Measurements from ENCODE around the gene SCO2.

The SCO2 gene

DNA sequence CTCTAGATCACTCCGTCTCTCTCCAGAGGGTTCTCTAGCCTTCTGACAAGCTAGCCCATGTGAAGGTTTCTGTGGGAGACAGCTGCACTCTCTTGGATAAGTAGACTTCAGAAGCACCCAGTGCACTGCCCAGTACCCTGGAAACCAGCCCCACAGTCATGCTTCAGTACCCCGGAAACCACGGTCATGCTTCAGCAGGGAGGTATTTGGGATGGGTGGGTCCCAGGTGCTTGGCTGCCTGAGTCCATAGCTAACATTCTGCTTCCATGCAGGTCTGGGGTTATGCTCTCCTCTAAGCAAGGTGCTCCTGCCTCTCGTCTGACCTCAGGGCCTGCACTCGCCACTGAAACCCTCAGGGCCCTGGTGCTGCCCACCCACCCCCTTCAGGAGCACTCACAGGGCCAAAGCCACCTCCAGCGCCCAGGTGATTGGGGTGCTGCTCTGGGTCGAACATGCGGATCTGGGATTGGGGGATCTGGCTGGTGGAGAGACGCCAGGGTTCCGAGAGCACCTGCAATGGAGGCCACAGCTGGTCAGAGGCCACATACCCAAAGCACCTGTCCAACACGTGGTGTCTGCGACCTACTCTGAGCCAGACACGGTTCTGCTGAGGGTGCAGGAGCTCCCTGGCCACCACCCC lies 44.6 kb upstream of the SCO2 start:
- no peak overlapping the region for H3K4me3 ChIP-seq (ENCODE audit: control insufficient read depth, low read depth, low read length)
- no peak for DNase-seq (ENCODE audit: low read depth)
- TF ChIP-seq, protein P1, sequence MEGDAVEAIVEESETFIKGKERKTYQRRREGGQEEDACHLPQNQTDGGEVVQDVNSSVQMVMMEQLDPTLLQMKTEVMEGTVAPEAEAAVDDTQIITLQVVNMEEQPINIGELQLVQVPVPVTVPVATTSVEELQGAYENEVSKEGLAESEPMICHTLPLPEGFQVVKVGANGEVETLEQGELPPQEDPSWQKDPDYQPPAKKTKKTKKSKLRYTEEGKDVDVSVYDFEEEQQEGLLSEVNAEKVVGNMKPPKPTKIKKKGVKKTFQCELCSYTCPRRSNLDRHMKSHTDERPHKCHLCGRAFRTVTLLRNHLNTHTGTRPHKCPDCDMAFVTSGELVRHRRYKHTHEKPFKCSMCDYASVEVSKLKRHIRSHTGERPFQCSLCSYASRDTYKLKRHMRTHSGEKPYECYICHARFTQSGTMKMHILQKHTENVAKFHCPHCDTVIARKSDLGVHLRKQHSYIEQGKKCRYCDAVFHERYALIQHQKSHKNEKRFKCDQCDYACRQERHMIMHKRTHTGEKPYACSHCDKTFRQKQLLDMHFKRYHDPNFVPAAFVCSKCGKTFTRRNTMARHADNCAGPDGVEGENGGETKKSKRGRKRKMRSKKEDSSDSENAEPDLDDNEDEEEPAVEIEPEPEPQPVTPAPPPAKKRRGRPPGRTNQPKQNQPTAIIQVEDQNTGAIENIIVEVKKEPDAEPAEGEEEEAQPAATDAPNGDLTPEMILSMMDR (conservative IDR thresholded peaks at IDR 0.05; ENCODE audit: control insufficient read depth, insufficient read depth, low read depth, low read length): no peak

DNA sequence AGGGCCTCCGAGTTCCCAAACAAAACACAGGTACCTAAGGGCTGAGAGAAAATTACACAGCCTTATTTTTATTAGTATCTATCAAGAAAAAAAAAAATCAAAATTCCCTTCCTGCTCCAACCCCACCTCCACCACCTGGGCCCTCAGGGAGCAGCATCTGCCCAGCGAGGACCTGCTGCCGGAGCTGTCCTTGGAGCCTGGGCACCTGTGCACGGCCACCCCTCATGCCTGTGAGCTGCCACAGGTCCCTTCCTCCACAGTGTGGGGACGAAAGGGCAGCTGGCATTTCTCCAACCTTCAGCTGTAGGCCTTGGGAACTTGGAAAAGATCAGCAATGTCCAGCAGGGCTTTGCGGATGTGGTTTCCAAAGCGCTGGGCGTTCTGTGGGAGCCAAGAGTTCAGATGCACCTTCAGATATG lies 43.7 kb upstream of the SCO2 start:
- DNase-seq (ENCODE audit: low read depth): no peak
- H3K4me3 ChIP-seq (ENCODE audit: control insufficient read depth, low read depth, low read length): no peak overlapping the region
- TF ChIP-seq, protein P1 (conservative IDR thresholded peaks at IDR 0.05; ENCODE audit: control insufficient read depth, insufficient read depth, low read depth, low read length): no peak

DNA sequence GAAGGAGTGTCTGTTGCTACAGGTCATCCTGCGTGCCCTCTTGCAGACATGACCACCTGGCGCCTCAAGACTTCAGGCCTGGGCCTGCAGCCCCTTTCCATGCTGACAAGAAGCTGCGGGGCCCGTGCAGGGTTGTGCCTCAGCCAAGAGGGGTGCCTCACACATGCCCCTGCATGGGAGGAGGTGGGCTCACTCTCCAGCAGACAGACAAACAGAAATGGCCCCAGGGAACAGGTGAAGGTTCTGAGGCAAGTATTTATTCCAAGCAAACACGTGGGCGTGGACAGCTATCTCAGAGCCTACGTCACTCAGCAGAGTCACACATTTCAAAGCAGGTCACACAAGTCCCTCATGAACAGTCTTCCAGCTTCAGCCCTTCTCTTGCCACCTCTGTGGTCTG lies 43.2 kb upstream of the SCO2 start:
- DNase-seq (ENCODE audit: low read depth): no peak
- TF ChIP-seq, protein P1 (conservative IDR thresholded peaks at IDR 0.05; ENCODE audit: control insufficient read depth, insufficient read depth, low read depth, low read length): no peak
- H3K4me3 ChIP-seq (ENCODE audit: control insufficient read depth, low read depth, low read length): no peak overlapping the region

DNA sequence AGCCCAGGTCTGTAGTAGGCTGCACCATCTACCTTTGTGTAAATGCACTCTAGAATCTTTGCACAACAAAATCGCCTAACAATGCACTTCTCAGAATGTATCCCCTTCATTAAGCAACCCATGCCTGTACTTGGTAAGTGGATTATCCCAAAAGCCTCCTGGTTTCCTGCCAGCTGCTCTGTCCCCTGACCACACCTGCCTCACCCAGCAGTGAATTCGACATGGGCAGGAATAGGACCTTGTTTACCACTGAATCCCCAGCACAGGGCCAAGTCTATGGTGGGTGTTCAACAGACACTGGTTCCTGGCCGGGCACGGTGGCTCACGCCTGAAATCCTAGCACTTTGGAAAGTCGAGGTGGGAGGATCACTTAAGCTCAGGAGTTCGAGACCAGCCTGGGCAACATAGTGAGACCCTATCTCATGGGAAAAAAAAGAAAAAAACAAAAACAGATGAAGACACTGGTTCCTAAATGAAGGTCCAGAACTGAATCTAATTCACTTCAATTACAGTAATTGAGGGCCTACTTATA lies 42.4 kb upstream of the SCO2 start:
- no peak overlapping the region for H3K4me3 ChIP-seq (ENCODE audit: control insufficient read depth, low read depth, low read length)
- no peak for DNase-seq (ENCODE audit: low read depth)
- TF ChIP-seq, protein P1 (conservative IDR thresholded peaks at IDR 0.05; ENCODE audit: control insufficient read depth, insufficient read depth, low read depth, low read length): no peak

DNA sequence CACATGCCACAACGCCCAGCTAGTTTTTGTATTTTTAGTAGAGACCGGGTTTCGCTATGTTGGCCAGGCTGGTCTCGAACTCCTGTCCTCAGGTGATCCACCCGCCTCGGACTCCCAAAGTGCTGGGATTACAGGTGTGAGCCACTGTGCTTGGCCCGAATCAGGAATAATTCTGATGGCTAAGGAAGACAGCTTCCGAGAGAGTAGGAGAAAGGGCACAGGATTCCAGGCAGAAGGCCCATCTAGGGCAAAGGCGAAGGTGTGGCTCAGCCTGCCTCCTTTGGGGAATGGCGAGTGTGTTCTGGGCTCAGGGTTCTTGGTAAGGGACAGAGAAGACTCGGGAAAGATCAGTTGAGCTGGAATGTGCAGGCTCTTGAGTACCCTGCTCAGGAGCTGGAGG lies 38.9 kb upstream of the SCO2 start:
- TF ChIP-seq, protein P1 (conservative IDR thresholded peaks at IDR 0.05; ENCODE audit: control insufficient read depth, insufficient read depth, low read depth, low read length): no peak
- H3K4me3 ChIP-seq (ENCODE audit: control insufficient read depth, low read depth, low read length): no peak overlapping the region
- DNase-seq (ENCODE audit: low read depth): no peak

DNA sequence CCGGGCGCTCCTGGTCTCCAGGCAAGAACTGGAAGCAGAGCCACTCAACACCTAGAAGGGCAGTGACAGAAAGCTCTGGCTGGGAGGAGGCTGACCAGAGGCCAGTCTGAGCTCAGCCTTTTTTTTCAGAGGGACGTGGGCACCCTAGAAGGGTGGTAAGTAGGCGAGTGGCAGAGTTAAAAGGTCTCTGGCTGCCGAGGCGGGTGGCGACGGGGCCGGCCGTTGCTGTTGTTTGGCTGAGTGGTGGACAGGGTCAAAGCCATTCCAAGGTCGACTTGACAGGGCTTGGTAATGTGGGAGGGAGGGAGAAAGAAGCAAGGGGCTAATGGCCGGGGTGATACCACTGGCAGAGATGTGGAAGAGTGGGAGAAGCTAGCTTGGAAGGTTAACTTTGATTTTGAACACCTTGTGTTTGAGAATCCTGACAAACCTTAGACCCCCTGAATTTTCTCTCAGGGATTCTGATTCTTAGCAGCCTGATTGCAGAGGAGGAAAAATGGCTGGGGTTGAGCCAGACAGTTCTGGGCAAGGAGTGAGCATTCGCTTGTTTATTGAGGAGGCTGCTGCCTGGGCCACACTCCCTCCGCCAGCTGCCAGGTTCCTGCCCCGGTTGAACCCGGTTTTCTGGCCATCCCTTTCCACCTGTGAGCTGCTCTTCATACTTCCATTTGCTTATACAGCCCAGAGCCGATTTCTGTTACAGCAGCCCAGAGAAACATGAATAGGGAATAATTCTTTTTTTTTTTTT lies 38.2 kb upstream of the SCO2 start:
- DNase-seq (ENCODE audit: low read depth): no peak
- peak overlapping the region; percentile 57 for H3K4me3 ChIP-seq (ENCODE audit: control insufficient read depth, low read depth, low read length)
- TF ChIP-seq, protein P1 (conservative IDR thresholded peaks at IDR 0.05; ENCODE audit: control insufficient read depth, insufficient read depth, low read depth, low read length): no peak
